Mammary epithelial cell (primary cell): ENCODE measurements around the gene PRKCI.
"Not testable (repeated sequence)": the region's sequence is repeated elsewhere in the genome, so short reads cannot be mapped to it uniquely, and the experiment has no call there.

ENCODE experiments used
- CTCF ChIP-seq, 2 donors: IDR thresholded peaks in 1 of 2; conservative IDR thresholded peaks in 1 of 2; 2 replicates each; pipeline ENCODE4 v1.5.1; 2011 to 2012; ENCODE audit warnings: inconsistent platforms in 2 of 2, low read length in 2 of 2, mild to moderate bottlenecking in 2 of 2, control low read depth in 1 of 2, low read depth in 1 of 2; ENCODE audit not compliant: insufficient read depth in 1 of 2; ENCODE audit errors: extremely low read depth in 1 of 2
- EZH2 ChIP-seq: IDR thresholded peaks from 2 replicates; pipeline ENCODE4 v1.6.1; 2012; ENCODE audit warnings: low read length, inconsistent platforms, borderline replicate concordance

DNA sequence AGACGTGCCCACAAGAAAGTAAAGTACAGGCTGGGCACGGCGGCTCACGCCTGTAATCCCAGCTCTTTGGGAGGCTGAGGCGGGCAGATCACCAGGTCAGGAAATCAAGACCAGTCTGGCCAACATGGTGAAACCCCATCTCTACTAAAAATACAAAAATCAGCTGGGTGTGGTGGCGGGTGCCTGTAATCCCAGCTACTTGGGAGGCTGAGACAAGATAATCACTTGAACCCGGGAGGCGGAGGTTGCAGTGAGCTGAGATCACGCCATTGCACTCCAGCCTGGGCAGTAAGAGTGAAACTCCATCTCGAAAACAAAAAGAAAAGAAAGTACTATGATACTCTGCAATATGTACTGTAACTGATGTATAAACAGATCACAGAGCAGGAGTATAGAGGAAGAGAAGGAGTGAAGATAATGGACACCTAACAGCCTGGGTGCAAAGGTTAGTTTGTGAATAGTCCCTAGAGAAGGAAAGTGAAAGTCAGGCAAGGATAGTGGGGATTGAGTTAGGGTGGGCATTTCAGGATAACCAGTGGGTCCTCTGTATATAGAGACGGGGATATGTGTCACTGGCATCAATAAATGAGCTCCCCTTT is 16.0 kb upstream of the PRKCI start:
- TF ChIP-seq CTCF (conservative IDR thresholded peaks at IDR 0.05 in 1 of 2, IDR thresholded peaks at IDR 0.05 in 1 of 2; ENCODE audit: extremely low read depth in 1 of 2, insufficient read depth in 1 of 2, low read depth in 1 of 2, low read length in 2 of 2); EZH2: not testable (repeated sequence)
